Esophagus squamous epithelium (tissue), 4 donors: ENCODE measurements around the gene GGT5.
"Not testable (repeated sequence)": the region's sequence is repeated elsewhere in the genome, so short reads cannot be mapped to it uniquely, and the experiment has no call there.

Source experiments
- CTCF ChIP-seq, 6 experiments: fragments of 450-650 bp in 4 of 6; fragments of 200-600 bp in 2 of 6; sonication (generic) in 2 of 6; IDR thresholded peaks; one replicate each; pipeline ENCODE4 v1.5.1; 2016 to 2019; ENCODE audit warnings: antibody characterized with exemption in 6 of 6, mild to moderate bottlenecking in 4 of 6, moderate library complexity in 4 of 6
- POLR2A ChIP-seq, 4 donors: fragments of 450-650 bp; IDR thresholded peaks; one replicate each; pipeline ENCODE4 v1.6.1; 2017; ENCODE audit warnings: antibody characterized with exemption in 4 of 4, mild to moderate bottlenecking in 4 of 4, moderate library complexity in 3 of 4

DNA sequence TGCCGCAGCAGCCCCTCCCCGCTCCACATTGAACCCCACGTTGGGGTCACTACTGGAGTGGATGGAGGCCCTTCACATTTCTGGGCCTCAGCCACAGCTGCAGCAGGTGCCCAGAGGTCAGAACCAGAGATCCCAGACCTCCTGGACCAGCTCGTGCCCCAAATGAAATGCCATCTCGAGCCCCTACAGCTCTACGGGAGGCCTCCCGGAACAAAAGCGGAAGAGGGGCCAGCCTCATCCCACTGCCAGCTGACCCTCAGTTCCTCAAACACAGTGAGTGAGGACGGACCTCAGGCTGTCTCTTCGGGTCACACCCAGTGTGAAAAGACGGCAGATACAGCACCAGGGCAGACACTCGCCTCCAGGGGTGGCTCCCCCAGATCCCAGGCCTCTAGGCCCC is 8.2 kb upstream of the GGT5 start:
- not testable (repeated sequence) for TF ChIP-seq CTCF, POLR2A (IDR thresholded peaks at IDR 0.05)
